NCI-H2107 (cell line): Measurements from ENCODE around the gene VAV2.

Experiments
- DNase-seq: peaks from one replicate; lab custom pipeline; 2025; lab: John Stamatoyannopoulos, UW

Gene VAV2

GRCh38 chr9:133875131-133875530 lies 117.0 kb downstream of the VAV2 start:
- no peak for DNase-seq

- no peak for DNase-seq
These were observed 117.5 kb downstream of the VAV2 start for GRCh38 chr9:133874659-133875058.

GRCh38 chr9:133874060-133874657 lies 118.0 kb downstream of the VAV2 start:
- no peak for DNase-seq

- DNase-seq = no peak
These were observed 118.6 kb downstream of the VAV2 start for GRCh38 chr9:133873461-133873891.

- DNase-seq = no peak
These were observed 119.1 kb downstream of the VAV2 start for GRCh38 chr9:133873009-133873408.

- no peak for DNase-seq
These were observed 121.2 kb downstream of the VAV2 start for GRCh38 chr9:133870598-133871595.

- DNase-seq = no peak
These were observed 122.3 kb downstream of the VAV2 start for GRCh38 chr9:133869674-133870405.

GRCh38 chr9:133868203-133868602 lies 123.9 kb downstream of the VAV2 start:
- no peak for DNase-seq

- DNase-seq = no peak
These were observed 125.2 kb downstream of the VAV2 start for GRCh38 chr9:133866946-133867345.

GRCh38 chr9:133864011-133864410 lies 128.1 kb downstream of the VAV2 start:
- no peak for DNase-seq

- DNase-seq = no peak
These were observed 128.9 kb downstream of the VAV2 start for GRCh38 chr9:133863257-133863592.

- DNase-seq = no peak
These were observed 129.4 kb downstream of the VAV2 start for GRCh38 chr9:133862585-133863256.

GRCh38 chr9:133861692-133862091 lies 130.4 kb downstream of the VAV2 start:
- DNase-seq = no peak

- DNase-seq = no peak
These were observed 131.0 kb downstream of the VAV2 start for GRCh38 chr9:133861086-133861485.

- DNase-seq = no peak
These were observed 133.4 kb downstream of the VAV2 start for GRCh38 chr9:133858771-133859170.

- DNase-seq = no peak
These were observed 134.5 kb downstream of the VAV2 start for GRCh38 chr9:133857639-133858038.

GRCh38 chr9:133856798-133857197 lies 135.3 kb downstream of the VAV2 start:
- no peak for DNase-seq

- DNase-seq = no peak
These were observed 136.2 kb downstream of the VAV2 start for GRCh38 chr9:133855802-133856521.

- no peak for DNase-seq
These were observed 136.8 kb downstream of the VAV2 start for GRCh38 chr9:133855371-133855770.

GRCh38 chr9:133854765-133855164 lies 137.4 kb downstream of the VAV2 start:
- DNase-seq = no peak

GRCh38 chr9:133854048-133854447 lies 138.1 kb downstream of the VAV2 start:
- no peak for DNase-seq
